GM12874 (cell line): ENCODE measurements around the gene EIF4G3.

Experiments used
- CTCF ChIP-seq: IDR thresholded peaks from 2 replicates; pipeline ENCODE4 v1.5.1; 2011; ENCODE audit warnings: low read depth, mild to moderate bottlenecking, control low read depth, low read length, moderate library complexity; ENCODE audit not compliant: insufficient read depth

Gene EIF4G3

GRCh38 chr1:20823845-20824244 lies 352.9 kb downstream of the EIF4G3 start:
- no peak for TF ChIP-seq CTCF

GRCh38 chr1:20821466-20821865 lies 355.2 kb downstream of the EIF4G3 start:
- TF ChIP-seq CTCF = no peak

GRCh38 chr1:20819818-20820217 lies 356.9 kb downstream of the EIF4G3 start:
- no peak for TF ChIP-seq CTCF

- TF ChIP-seq CTCF = no peak
These were observed 362.2 kb downstream of the EIF4G3 start for GRCh38 chr1:20814534-20814871.

GRCh38 chr1:20811916-20812315 lies 364.8 kb downstream of the EIF4G3 start:
- no peak for TF ChIP-seq CTCF

GRCh38 chr1:20793236-20793635 lies 383.5 kb downstream of the EIF4G3 start:
- TF ChIP-seq CTCF = no peak

- TF ChIP-seq CTCF = no peak
These were observed 384.5 kb downstream of the EIF4G3 start for GRCh38 chr1:20792196-20792595.

- no peak for TF ChIP-seq CTCF
These were observed 385.9 kb downstream of the EIF4G3 start for GRCh38 chr1:20790785-20791184.
